Fibroblast of upper back skin (primary cell): ENCODE measurements around the gene LCT.

Source experiments
- DNase-seq: peaks from one replicate; pipeline ENCODE4 v3.0.0-alpha.2; 2013

The LCT gene

DNA sequence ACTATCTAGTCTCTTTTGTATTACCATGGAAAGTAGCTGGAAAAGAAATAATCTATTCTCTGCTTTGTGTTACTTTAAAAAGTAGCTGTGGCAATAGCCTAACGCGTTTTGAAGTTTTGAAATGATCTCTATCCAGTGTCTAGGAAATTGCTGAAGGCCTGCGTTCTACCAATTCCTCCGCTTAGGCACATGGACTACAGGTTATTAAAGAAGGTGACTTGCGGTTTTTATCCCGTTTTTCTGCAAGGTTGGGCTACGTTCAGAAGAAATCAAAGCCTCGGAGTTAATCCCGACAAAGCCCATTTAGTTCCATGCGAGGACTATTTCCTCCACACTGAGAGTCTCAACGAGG, 96.0 kb downstream of the LCT start:
- DNase-seq = no peak

DNA sequence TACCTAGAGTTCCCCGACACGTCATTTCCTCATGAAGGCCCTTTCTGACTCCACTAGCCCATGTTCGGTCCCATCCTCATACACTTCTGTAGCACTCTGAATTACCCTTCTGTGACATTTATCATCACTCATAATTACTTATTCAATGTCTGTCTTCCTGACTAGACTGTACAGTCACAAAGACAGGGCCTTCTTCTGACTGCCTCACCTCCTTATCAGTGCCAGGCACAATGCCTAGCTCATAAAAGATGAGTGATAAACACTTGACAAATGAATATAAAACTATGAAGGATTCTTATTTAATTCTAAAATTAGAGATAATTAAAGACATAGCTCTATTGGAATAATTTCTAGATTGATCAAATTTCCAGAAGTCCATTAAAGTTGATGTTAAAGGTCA, 96.8 kb downstream of the LCT start:
- no peak for DNase-seq
